ENCODE measurements around the gene MYLK2.

MYLK2 gene

GRCh38 chr20:31781945-31782344 is 37.2 kb upstream of the MYLK2 start:
- TF ChIP-seq, protein P1, sequence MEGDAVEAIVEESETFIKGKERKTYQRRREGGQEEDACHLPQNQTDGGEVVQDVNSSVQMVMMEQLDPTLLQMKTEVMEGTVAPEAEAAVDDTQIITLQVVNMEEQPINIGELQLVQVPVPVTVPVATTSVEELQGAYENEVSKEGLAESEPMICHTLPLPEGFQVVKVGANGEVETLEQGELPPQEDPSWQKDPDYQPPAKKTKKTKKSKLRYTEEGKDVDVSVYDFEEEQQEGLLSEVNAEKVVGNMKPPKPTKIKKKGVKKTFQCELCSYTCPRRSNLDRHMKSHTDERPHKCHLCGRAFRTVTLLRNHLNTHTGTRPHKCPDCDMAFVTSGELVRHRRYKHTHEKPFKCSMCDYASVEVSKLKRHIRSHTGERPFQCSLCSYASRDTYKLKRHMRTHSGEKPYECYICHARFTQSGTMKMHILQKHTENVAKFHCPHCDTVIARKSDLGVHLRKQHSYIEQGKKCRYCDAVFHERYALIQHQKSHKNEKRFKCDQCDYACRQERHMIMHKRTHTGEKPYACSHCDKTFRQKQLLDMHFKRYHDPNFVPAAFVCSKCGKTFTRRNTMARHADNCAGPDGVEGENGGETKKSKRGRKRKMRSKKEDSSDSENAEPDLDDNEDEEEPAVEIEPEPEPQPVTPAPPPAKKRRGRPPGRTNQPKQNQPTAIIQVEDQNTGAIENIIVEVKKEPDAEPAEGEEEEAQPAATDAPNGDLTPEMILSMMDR (IDR thresholded peaks at IDR 0.05; ENCODE audit: insufficient read depth, low read length, poor library complexity, severe bottlenecking): no peak
- Histone ChIP-seq H3K36me3 (ENCODE audit: control insufficient read depth, insufficient read depth, low read length) (peaks cover 18% of the 10 kb centered on the region), H3K27me3 (replicated peaks; ENCODE audit: control insufficient read depth, insufficient read depth, low read length) (no peaks in the 10 kb centered on the region), H3K4me3 (replicated peaks; ENCODE audit: low read depth, low read length) (no peak overlapping the region)
- no peak for DNase-seq (ENCODE audit: extremely low read depth, insufficient read length)

- Histone ChIP-seq H3K36me3 (ENCODE audit: control insufficient read depth, insufficient read depth, low read length) (peaks cover 15% of the 10 kb centered on the region), H3K27me3 (replicated peaks; ENCODE audit: control insufficient read depth, insufficient read depth, low read length) (no peaks in the 10 kb centered on the region), H3K4me3 (replicated peaks; ENCODE audit: low read depth, low read length) (no peak overlapping the region)
- DNase-seq (ENCODE audit: extremely low read depth, insufficient read length): no peak
- TF ChIP-seq, protein P1 (IDR thresholded peaks at IDR 0.05; ENCODE audit: insufficient read depth, low read length, poor library complexity, severe bottlenecking): no peak
These were observed 34.7 kb upstream of the MYLK2 start for GRCh38 chr20:31784354-31785044.

GRCh38 chr20:31785089-31785488 is 34.1 kb upstream of the MYLK2 start:
- TF ChIP-seq, protein P1 (IDR thresholded peaks at IDR 0.05; ENCODE audit: insufficient read depth, low read length, poor library complexity, severe bottlenecking): no peak
- no peak overlapping the region for H3K4me3 ChIP-seq (replicated peaks; ENCODE audit: low read depth, low read length)
- no peaks in the 10 kb centered on the region for H3K27me3 ChIP-seq (replicated peaks; ENCODE audit: control insufficient read depth, insufficient read depth, low read length)
- DNase-seq (ENCODE audit: extremely low read depth, insufficient read length): no peak
- H3K36me3 ChIP-seq (ENCODE audit: control insufficient read depth, insufficient read depth, low read length): peaks cover 11% of the 10 kb centered on the region

GRCh38 chr20:31788578-31788977 is 30.6 kb upstream of the MYLK2 start:
- TF ChIP-seq, protein P1 (IDR thresholded peaks at IDR 0.05; ENCODE audit: insufficient read depth, low read length, poor library complexity, severe bottlenecking): peak; percentile 16
- Histone ChIP-seq H3K4me3 (replicated peaks; ENCODE audit: low read depth, low read length) (no peak overlapping the region), H3K27me3 (replicated peaks; ENCODE audit: control insufficient read depth, insufficient read depth, low read length) (no peaks in the 10 kb centered on the region), H3K36me3 (ENCODE audit: control insufficient read depth, insufficient read depth, low read length) (peaks cover 12% of the 10 kb centered on the region)
- no peak for DNase-seq (ENCODE audit: extremely low read depth, insufficient read length)

DNA sequence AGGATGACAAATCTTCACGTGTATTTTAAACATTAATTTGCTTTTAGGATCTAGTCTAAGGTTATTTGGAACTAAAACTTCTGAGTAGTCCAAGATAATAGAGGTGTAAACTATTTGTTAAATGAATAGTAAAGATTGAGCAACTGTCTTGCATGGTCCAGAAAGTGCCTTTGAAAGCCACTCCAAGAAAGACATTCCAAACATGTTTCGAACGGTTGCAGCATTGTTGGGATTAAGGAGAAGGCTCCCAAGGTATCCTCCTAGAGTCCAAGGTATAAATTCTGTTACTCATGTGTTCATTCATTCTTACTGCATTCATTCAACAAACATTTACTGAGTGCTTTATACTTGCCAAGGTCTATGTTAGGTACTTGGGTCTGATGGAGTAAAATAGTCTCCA is 28.8 kb upstream of the MYLK2 start:
- TF ChIP-seq, protein P1 (IDR thresholded peaks at IDR 0.05; ENCODE audit: insufficient read depth, low read length, poor library complexity, severe bottlenecking): no peak
- Histone ChIP-seq H3K27me3 (replicated peaks; ENCODE audit: control insufficient read depth, insufficient read depth, low read length) (no peaks in the 10 kb centered on the region), H3K36me3 (ENCODE audit: control insufficient read depth, insufficient read depth, low read length) (peaks cover 9% of the 10 kb centered on the region), H3K4me3 (replicated peaks; ENCODE audit: low read depth, low read length) (no peak overlapping the region)
- DNase-seq (ENCODE audit: extremely low read depth, insufficient read length): no peak

- H3K36me3 ChIP-seq (ENCODE audit: control insufficient read depth, insufficient read depth, low read length): peaks cover 23% of the 10 kb centered on the region
- DNase-seq (ENCODE audit: extremely low read depth, insufficient read length): no peak
- H3K4me3 ChIP-seq (replicated peaks; ENCODE audit: low read depth, low read length): no peak overlapping the region
- H3K27me3 ChIP-seq (replicated peaks; ENCODE audit: control insufficient read depth, insufficient read depth, low read length): no peaks in the 10 kb centered on the region
- TF ChIP-seq, protein P1 (IDR thresholded peaks at IDR 0.05; ENCODE audit: insufficient read depth, low read length, poor library complexity, severe bottlenecking): no peak
These were observed 21.8 kb upstream of the MYLK2 start for GRCh38 chr20:31797364-31797763.

All from GM06990 (cell line).